NCI-H1436 treated with DMSO at 0.1 percent for 48 hours (cell line): Measurements from ENCODE around the gene C1orf226.

Experiments used
- DNase-seq: peaks from one replicate; lab custom pipeline; 2025; lab: John Stamatoyannopoulos, UW

Gene C1orf226

DNA sequence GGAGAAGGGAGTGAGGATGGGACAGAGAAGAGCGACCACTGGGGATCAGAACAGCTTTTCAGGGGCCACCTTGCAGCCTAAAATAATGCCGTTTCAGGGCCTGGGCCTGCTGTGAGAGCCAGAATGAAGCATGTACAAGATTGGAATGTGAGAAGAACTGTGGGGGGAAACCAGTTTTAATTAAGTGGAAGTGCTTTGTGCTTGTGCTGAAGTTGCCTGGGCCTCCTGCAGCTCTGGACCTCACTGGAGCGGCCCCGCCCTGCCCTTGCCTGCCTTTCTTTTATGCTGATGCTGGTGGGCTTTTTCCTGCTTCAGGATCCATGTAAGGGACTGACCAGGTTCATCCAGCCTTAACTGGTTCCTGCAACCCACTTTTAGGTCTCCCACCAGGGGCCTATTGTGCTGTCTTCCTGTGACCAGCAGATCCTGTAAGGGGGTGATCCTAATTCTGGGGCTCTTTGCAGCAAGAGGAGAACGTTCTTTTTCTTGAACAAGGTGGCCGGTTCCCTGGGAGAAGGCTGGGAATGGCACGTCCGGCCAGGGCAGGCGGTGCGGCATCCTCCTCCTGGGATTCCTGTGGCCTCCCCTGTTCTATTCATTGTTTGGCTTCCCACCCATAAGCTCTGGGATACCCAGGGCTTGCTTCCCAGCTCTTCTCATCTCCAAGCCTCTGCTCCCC, 3.2 kb downstream of the C1orf226 start:
- no peak for DNase-seq

DNA sequence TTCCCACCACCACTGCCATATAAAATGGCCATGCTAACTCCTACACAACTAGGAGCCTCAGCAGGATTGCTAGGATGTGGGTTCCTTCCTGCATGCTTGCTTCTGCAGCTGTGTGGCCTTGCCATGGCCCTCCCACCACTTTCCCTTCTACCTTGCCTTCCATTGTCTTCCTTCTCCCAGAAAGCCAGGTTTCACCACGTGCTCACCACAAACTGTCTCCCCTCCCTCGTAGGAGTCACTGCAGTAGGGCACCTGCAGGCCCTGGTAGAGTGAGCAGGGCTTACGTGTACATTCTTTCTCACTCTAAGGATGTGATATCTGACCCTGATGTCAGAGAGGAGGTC, 3.7 kb downstream of the C1orf226 start:
- no peak for DNase-seq

DNA sequence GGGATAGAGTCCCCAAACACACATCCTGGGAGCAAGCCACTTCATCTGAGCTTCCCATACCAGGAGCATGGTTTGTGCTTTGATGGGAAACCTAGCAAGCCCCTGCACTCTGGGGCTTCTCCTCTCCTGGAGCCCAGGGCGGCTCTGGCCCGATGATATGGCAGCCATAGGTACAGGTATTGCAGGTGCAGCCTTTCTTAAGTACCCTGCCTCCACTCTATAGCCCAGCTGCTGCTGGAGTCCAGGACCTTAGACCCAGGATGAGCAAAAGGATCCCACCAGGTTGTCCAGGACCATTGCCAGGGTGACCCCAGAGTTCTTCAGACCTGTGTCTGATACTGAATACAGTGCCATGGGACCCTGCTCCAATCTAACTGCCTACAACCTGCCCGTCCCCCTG, 4.2 kb downstream of the C1orf226 start:
- no peak for DNase-seq

DNA sequence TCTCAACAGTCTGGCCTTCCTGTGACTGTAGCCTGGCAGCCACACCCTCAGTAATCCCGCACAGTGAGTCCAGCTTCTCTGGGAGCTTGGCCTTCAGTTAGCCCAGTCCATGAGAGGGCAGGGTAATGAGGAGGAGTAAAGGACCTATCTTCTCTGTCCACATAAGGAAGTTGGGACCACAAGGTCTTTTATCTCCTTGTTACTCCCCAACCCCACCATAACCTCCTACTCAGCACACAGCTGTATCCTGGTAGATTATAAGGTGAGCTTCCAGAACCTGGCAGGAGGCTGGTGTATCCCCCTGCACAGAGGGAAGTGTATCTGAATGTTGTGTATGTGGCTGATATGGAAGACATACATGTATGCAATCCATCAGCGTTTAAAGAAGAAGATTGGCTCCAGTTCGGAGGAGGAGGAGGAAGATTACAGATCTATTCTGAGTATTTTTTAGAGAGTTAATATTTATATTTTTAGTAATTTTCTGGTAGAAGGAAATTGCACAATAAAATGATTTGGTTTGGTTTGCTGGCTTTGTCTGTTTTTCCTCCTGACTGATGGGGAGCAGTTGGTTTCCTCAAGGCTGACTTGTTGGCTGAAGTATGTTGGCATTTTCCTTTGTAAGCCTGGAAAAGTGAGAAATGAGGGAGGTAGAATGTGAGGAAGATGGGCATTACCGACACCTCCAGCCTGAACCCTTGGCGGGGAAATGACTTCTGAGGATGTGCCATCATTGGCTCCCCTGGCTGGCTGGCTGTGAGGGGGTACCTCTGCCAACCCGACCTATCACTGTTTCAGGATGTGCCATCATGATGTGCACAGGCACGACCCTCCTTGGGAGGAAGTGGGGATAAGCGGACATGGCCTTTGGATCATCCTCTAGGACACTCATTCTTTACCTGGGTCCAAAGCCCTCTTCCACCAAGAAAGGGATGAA, 5.0 kb downstream of the C1orf226 start:
- no peak for DNase-seq

DNA sequence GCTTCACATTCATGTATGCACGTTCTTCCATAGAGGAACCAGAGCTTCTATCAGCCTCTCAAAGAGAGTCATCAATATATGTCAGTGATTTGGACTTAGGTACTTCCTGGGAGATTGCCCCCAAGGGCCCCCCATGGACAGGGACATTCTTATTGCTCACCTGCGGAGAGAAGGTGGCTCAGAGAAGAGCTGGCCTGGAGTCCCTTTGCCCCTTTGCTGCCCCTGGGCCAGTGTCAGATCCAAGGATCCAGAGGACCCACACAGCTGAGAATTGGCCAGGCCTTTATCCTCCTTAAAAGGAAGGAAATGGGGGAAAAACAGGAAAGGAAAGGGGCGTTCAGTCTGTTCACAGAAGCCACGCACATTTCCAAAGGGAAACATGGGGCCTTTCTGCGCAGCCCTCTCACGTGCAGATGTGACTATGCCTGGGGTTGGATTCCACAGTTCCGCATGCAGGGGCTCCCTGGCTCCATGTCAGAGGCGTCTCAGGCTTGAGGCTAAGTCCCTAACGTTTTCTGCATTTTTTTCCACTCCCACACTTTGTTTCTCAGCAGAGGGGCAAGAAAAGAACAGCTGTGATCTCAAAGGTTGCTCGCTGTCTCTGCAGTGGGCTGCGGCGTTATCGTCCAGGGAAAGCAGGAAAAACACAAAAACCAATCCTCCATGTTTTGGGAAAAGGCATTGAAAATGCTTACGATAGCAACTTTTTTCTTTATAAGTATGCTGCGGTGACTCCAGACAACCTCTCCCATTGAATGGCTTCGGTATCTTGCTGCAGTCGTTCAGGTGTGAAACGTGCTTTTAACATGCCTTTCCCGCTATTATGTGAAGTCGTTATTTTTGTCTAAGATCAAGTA, 5.9 kb downstream of the C1orf226 start:
- no peak for DNase-seq

DNA sequence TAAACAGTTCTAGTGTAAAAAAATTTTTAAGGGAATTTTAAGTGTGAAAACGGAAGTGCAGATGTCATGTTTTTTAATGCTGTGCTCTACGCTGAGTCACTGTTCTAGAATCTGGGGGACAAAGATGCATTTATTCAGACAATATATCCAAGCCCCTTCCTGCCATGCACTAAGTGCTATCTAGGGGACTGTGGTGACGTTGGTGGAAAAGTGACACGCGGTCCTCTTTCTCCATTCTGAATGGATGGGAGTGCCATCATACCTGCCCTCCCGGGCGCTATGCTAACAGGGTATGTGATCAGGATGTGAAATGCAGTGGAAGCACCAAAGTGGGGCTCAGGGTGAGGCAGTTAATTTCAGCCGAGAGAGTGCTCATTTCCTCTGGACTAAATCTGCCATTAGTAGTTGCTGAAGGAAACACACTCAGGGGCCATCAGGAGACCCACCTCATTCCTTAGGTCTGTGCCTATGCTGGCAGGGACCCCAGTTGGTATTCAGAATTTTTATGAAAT, 6.6 kb downstream of the C1orf226 start:
- DNase-seq = no peak

DNA sequence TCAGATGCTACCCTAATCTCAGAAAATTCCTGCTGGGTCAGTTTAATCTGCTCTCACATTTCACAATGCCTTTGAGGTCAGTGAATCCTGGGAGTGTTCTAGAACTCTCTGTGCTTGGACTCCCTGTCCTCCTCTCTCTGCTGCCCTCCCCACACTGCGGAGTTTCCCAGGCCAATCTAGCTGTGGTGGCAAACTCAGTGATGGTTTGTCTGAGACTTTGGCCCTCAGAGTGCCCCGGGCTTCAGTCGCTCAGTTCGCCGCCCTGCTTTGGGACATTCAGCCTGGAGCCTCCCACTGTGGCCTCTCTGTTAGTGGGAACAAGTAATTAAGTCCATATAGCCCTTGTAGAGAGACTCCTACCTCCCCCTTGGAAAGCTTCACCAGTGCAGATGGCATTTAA, 7.1 kb downstream of the C1orf226 start:
- no peak for DNase-seq

DNA sequence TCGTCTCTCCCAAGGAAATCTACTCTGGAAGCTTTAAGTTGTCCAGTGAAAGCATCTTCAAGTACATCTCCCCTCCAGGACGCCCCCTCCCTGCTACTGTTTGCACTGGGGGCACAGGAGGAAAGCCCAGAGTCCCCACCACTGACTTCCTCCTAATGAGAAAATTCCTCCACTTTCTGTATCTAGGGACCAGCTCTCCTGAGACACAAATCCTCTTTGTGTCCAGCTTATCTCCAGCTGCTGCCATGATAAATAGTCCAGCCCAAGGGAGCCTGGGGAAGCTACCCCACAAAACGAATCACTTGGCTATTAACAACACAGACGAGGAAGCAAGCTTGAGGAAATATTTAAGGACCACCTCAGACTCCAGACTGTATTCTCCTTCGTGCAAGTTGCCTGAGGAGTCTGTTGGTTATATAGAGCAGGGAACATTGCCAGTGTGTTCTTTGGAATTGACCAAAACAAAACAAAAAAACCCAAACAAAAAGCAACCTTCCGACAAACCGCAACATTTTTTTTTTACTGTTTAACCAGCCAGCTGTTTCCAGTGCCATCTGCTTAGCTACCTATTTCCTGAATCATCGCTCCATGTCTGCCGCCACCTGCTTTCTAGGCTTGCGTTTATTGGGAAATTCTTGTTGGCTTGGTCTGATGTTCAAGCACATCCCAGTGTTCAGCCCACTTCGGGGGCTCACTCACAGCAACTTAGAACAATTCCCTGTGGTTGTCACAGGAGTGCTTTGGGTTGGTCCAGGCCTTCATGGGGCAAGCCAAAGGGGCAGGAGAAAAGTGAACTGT, 7.7 kb downstream of the C1orf226 start:
- DNase-seq = no peak

DNA sequence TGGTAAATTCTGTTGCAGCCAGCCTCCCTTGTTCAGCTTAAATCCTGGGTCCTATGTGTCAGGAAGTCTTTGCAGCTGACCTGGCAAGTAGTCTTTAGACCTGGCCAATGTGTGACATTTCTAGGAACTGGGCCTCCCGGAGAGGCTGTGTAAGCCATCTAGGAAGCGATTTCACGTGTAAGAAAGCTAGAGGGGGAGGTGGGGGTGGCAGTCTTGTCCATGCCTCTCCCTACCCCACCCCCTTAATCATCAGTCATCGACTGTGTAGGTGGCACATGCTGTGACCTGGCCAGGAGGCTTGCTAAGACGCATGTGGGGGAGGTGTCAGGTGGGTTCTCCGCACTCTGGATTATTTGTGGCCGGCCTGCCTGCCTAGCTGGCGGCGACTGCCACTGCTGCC, 8.4 kb downstream of the C1orf226 start:
- no peak for DNase-seq

DNA sequence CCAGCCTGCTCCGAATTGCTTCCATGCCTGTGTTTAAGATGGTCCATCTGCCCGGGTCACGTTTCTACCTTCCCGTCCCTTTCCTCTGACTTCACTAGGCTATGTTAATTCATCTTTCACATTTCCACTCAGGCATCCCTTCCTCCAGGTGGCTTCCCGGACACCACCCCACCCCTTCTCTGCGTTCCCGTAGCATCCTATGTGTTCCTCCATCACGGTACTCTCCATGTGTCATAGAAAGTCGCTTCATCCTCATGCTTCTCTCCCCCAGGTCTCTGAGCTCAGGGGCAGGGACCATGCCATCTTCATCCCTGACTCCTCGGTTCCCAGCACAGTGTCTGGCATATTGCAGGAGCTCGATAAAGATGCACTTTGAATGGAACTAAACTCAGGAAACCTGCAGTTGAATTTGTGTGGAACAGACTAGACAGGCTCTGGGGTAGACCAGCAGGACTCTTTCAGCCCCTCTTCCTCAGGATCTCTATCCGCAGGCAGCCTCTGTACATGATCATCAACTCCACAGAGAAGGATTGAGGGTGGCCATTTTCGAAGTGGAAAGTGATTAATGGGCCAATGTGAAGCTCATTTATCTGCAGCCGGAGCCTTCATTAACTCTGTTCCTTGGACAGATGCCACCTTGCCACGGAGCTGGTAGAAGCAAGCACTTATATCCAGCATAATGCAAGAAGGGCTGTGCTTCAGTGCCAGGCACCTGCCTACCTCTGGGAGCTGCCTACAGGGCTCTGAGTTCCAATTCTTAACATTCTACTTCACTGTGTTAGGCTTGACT, 9.1 kb downstream of the C1orf226 start:
- DNase-seq = no peak

DNA sequence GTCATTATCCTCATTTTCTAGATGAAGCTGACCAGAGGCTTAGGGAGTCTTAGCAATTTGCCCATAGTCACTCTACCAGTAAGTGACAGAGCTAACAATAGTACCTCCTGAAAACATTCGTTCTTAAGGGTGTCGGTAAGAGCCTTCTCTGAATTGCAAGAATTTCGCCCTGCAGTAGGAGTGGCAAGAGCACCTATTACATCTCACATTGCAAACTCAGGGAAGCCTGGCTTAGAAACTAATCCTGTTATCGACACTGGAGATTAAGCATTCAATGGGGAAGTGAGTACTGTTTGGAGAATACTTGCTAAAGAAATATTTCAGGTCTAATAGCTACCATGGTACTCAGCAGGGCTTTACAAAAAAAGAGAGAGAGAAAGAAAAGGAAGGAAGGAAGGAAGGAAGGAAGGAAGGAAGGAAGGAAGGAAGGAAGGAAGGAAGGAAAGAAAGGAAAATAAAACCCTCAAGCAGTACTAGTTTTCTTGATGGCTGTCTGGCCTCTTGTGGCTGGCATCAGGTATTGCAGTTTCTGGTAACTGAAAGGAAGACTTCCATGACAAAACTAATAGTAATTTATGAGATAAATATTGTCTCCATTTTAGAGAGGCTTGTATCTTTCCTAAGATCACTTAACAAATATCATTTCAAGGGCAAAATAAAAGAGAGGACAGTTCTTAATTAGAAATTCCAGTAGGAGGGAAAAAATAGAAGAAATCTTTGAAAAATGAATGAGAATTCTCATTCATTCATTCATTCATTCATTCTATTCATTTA, 10.4 kb downstream of the C1orf226 start:
- DNase-seq = no peak

DNA sequence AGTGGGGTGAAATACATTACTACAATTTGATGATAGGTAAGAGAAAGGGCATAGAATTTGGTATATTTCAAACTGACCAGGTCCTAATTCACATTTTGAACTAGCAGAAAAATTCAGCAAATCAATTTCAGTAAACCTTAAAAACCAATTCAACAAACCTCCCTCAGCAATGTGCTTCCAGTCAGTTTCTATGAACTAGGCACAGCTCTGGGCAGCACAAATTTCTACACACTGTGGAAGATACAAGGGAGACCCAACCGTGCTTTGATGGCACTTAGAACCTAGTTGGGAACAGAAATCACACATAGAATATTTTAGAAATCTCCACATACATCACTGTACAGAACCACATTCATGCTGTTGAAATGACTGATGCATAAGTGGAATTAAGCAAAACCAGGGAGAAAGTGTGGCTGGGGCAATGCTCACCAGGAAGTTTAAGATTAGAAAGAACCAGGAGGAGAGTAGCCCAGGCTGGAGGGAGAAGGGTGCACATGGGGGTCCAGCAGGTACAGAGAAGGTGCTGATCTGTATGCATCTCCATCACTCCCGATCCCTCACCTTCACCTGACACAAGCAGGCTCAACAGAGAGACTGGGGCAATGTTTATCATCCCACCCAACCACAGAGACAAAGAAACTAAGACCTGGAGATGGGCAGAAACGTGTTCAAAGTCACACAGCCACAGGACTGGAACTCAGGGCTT, 14.8 kb downstream of the C1orf226 start:
- DNase-seq = no peak

DNA sequence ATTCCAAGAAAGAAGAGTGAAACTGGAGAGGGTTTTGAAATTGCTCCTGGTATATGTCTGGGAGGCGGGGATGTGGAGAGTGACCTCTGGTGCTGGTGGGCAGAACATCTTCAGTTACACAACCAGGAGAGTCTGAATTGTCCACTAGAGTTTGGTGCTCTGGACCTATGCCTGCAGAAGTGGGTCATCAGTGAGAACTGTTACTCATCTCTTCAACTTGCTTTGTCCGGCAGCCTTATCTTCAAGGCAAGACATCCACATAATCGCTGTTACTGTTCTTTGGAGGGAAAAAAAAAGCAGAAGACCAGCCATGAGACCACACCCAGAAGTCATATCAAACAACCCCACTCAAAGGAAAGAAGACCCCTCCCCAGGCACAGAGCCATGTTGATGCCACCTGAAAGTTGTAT, 15.5 kb downstream of the C1orf226 start:
- no peak for DNase-seq

DNA sequence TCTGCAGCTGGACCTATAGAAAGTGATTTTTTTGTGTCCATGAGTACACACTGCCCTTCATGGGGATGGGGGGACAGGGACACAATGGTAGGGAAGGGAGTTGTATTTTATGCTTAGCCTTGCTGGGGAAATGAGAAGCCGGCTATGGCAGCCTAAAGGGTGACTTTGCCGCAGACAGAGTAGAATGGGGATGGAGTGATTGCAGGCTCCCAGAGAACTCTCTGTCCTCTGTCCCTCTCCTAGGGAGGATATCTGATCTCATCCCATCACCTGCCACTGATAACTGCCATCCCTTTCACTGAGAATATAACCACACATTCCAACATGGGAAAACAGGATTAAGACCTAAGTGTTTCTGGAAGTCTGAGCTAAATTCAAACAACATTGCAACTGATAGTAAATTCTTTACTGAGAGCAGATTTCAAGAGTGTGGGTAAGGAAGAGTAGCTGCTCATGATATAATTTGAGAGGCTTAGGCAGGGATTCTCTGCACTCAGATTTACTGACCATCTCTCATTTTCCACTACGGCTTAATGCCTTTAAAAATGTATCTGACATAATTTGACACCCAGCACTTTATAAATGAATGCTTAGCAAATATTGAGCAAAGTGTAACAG, 16.5 kb downstream of the C1orf226 start:
- no peak for DNase-seq

DNA sequence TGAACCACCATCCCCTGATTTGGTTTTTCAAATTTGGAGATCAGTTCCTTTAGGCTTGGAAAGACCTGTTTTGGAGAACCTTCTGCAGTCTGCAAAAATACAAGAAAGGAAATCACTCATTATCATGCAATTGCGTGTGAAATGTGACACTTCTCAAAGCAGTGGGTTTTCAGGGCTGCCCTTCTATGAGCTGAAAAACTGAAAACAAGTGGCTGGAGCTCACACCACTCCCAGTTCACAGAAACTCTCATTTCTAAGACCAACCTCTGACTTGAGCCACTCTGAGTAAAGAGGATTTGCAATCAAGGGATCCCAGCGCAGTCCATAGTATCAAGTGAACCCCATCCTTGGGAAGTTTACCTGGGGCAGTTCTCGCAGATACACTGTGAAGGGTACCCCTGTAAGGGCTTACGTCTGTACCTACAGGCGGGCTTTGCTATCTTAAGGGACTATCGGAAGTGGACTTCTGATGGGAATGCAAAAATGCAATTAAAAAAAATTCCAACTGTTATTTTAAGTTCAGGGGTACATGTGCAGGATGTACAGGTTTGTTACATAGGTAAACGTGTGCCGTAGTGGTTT, 17.6 kb downstream of the C1orf226 start:
- no peak for DNase-seq

DNA sequence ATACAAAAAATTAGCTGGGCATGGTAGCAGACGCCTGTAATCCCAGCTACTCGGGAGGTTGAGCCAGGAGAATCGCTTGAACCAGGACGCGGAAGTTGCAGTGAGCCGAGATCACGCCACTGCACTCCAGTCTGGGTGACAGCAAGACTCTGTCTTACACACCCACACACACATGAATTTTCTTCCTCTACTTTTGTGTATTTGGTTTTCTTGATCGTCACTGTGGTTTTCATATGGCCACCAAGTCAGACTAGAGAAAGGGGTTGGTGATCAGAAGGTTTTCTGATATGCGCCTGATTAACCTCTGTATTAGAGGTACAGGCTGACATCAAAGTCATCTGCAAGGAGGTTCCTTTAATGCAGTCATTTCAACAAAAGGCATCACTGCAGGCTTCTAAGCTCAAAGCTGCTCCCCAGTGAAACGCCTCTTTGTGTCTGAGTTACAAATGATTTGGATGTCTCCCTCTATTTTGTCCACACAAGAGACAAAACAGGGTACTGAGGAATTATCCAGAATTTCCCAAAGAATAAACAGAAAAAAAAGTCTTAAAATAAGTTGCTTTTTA, 19.3 kb downstream of the C1orf226 start:
- no peak for DNase-seq

DNA sequence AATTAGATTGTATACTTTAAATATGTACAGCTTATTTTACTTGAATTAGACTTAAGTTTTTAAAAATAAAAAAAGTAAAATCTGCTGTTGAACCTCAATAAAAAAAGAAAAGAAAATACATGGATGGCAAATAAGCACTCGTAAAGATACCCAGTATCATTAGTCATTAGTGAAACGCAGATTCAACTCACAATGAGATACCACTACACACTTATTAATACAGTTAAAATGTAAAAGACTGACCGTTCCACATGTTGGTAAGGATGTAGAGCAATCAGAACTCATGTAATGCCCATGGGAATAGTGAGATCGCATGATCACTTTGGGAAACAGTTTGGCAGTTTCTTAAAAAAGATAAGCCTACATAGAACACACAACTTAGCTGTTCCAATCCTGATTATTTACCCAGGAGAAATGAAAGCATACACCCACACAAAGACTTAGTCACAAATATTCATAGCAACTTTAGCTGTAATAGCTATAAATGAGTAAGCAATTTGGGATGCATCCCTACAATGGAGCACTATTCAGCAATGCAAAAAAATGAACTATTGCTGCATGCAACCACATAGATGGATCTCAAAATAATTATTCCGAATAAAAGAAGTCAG, 23.1 kb downstream of the C1orf226 start:
- no peak for DNase-seq

DNA sequence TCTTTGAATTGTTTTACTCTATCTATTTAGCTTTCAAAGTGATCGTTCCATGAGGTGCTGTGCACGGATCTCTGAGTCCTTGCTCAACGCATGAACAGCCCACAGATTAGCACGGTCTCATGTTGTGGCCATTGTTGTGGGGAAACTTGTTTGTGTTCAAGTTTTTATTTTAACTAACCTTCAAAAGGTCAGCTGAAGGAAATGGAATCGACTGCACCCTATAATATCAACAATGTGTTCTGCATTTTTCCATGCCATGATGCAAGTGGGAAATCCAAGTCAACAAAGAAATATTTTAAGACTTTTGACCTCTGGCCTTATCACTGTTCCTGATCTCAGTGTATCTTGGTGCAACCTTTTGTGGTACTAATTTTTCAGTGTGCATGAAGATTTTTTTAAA, 24.3 kb downstream of the C1orf226 start:
- DNase-seq = no peak
